ENCODE measurements around the gene CPPED1. TPM values are rescaled to one million over a fixed set of nuclear protein-coding genes. Genes with fewer than 3 reads are reported as not detected.
A peak's percentile ranks its signal among the peaks of the same experiment; 100 is the strongest.

CPPED1 gene
- total and polyA plus RNA-seq, 2 donors (not counting 1 experiment from before 2014, with no cell fraction given): 7.4 to 19.8 TPM

GRCh38 chr16:12758031-12758669, 45.5 kb downstream of the CPPED1 start:
- Histone ChIP-seq H3K4me2 (ENCODE audit: extremely low read depth, insufficient read depth, low read length) (no peak overlapping the region), H3K79me2 (ENCODE audit: control insufficient read depth, insufficient read depth, low read length) (no peaks in the 10 kb centered on the region), H3K27me3 (ENCODE audit: control insufficient read depth, insufficient read depth, low read length) (no peaks in the 10 kb centered on the region), H3K9me3 (ENCODE audit: control insufficient read depth, insufficient read depth, low read depth, low read length) (no peaks in the 10 kb centered on the region), H3K9ac (ENCODE audit: insufficient read depth, low read length) (no peak overlapping the region), H4K20me1 (ENCODE audit: control insufficient read depth, extremely low read depth, insufficient read depth, low read length) (no peaks in the 10 kb centered on the region), H3K4me1 (ENCODE audit: control insufficient read depth, extremely low read depth, insufficient read depth, low read length) (no peaks in the 10 kb centered on the region), H3K27ac (ENCODE audit: insufficient read depth, low read length) (no peak overlapping the region), H3K36me3 (ENCODE audit: control insufficient read depth, insufficient read depth, low read length) (no peaks in the 10 kb centered on the region), H3K4me3 (replicated peaks in 1 of 4; ENCODE audit: control extremely low read depth in 1 of 4, insufficient read depth in 1 of 4, low read depth in 3 of 4, low read length in 4 of 4) (no peak overlapping the region), H2AFZ (ENCODE audit: low read length) (no peak overlapping the region)
- peak in 1 of 2 donors; percentile 58 for DNase-seq (ENCODE audit: low read depth in 2 of 2)
- TF ChIP-seq EZH2 (IDR thresholded peaks at IDR 0.05; ENCODE audit: low read length, missing control alignments): no peak

GRCh38 chr16:12757546-12757945, 46.1 kb downstream of the CPPED1 start:
- Histone ChIP-seq H3K9me3 (ENCODE audit: control insufficient read depth, insufficient read depth, low read depth, low read length) (no peaks in the 10 kb centered on the region), H2AFZ (ENCODE audit: low read length) (no peak overlapping the region), H3K27me3 (ENCODE audit: control insufficient read depth, insufficient read depth, low read length) (no peaks in the 10 kb centered on the region), H3K9ac (ENCODE audit: insufficient read depth, low read length) (no peak overlapping the region), H3K79me2 (ENCODE audit: control insufficient read depth, insufficient read depth, low read length) (no peaks in the 10 kb centered on the region), H3K4me1 (ENCODE audit: control insufficient read depth, extremely low read depth, insufficient read depth, low read length) (no peaks in the 10 kb centered on the region), H3K36me3 (ENCODE audit: control insufficient read depth, insufficient read depth, low read length) (no peaks in the 10 kb centered on the region), H3K27ac (ENCODE audit: insufficient read depth, low read length) (no peak overlapping the region), H3K4me2 (ENCODE audit: extremely low read depth, insufficient read depth, low read length) (no peak overlapping the region), H3K4me3 (replicated peaks in 1 of 4; ENCODE audit: control extremely low read depth in 1 of 4, insufficient read depth in 1 of 4, low read depth in 3 of 4, low read length in 4 of 4) (no peak overlapping the region), H4K20me1 (ENCODE audit: control insufficient read depth, extremely low read depth, insufficient read depth, low read length) (no peaks in the 10 kb centered on the region)
- DNase-seq (ENCODE audit: low read depth in 2 of 2): no peak
- TF ChIP-seq CTCF (conservative IDR thresholded peaks at IDR 0.05 in 1 of 2, IDR thresholded peaks at IDR 0.05 in 1 of 2; ENCODE audit: low read depth in 1 of 2, low read length in 2 of 2): no peak
- TF ChIP-seq EZH2 (IDR thresholded peaks at IDR 0.05; ENCODE audit: low read length, missing control alignments): no peak

GRCh38 chr16:12754824-12755543, 48.7 kb downstream of the CPPED1 start:
- DNase-seq (ENCODE audit: low read depth in 2 of 2): no peak
- Histone ChIP-seq H3K9ac (ENCODE audit: insufficient read depth, low read length) (no peak overlapping the region), H3K27ac (ENCODE audit: insufficient read depth, low read length) (no peak overlapping the region), H3K79me2 (ENCODE audit: control insufficient read depth, insufficient read depth, low read length) (no peaks in the 10 kb centered on the region), H3K36me3 (ENCODE audit: control insufficient read depth, insufficient read depth, low read length) (no peaks in the 10 kb centered on the region), H4K20me1 (ENCODE audit: control insufficient read depth, extremely low read depth, insufficient read depth, low read length) (no peaks in the 10 kb centered on the region), H2AFZ (ENCODE audit: low read length) (no peak overlapping the region), H3K4me1 (ENCODE audit: control insufficient read depth, extremely low read depth, insufficient read depth, low read length) (no peaks in the 10 kb centered on the region), H3K4me2 (ENCODE audit: extremely low read depth, insufficient read depth, low read length) (no peak overlapping the region), H3K4me3 (replicated peaks in 1 of 4; ENCODE audit: control extremely low read depth in 1 of 4, insufficient read depth in 1 of 4, low read depth in 3 of 4, low read length in 4 of 4) (no peak overlapping the region), H3K27me3 (ENCODE audit: control insufficient read depth, insufficient read depth, low read length) (no peaks in the 10 kb centered on the region), H3K9me3 (ENCODE audit: control insufficient read depth, insufficient read depth, low read depth, low read length) (no peaks in the 10 kb centered on the region)
- TF ChIP-seq EZH2 (IDR thresholded peaks at IDR 0.05; ENCODE audit: low read length, missing control alignments) (no peak), CTCF (conservative IDR thresholded peaks at IDR 0.05 in 1 of 2, IDR thresholded peaks at IDR 0.05 in 1 of 2; ENCODE audit: low read depth in 1 of 2, low read length in 2 of 2) (no peak)

Measured in fibroblast of lung (primary cell).